OCI-LY7 (cell line): ENCODE measurements around the gene C12orf43.

ENCODE experiments used
- CTCF ChIP-seq: fragments of 200-600 bp; sonication (generic); conservative IDR thresholded peaks from 2 replicates; pipeline ENCODE4 v1.5.1; 2014; ENCODE audit warnings: mild to moderate bottlenecking, antibody characterized with exemption, low read length, moderate library complexity, mixed read lengths
- EZH2phosphoT487 ChIP-seq: fragments of 200-600 bp; sonication (generic); IDR thresholded peaks from 2 replicates; pipeline ENCODE4 v1.6.1; 2018; ENCODE audit warnings: low read depth, borderline replicate concordance, mild to moderate bottlenecking, mixed run types, antibody characterized with exemption, low read length, moderate library complexity, mixed read lengths

DNA sequence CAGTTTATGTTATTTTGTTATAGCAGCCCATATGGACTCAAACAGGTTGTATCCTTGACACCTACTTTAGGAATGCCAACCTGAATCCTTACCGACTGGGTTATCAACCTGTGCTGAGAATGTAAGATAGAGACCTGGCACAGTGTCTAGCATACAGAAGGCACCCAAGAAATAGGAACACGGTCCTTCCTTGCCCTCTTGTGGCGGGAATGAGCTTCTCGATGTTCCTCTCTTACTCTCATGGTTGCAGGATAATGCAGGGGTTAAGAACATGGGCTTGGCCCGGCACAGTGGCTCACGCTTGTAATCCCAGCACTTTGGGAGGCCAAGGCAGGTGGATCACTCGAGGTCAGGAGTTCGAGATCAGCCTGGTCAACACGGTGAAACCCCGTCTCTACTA lies 6.5 kb downstream of the C12orf43 start:
- TF ChIP-seq CTCF: peak; percentile 47
- TF ChIP-seq EZH2phosphoT487: no peak
